IMR-90 (cell line): Measurements from ENCODE around the gene TRPM3. TPM values are rescaled to one million over a fixed set of nuclear protein-coding genes. Genes with fewer than 3 reads are reported as not detected.

Source experiments
- ATAC-seq: fragments of 200-7000 bp; cut with Tn5 transposase; 2 replicates; pipeline ENCODE4 v1.9.1; 2020; ENCODE audit warnings: low read depth, mild to moderate bottlenecking, moderate library complexity
- BruUV-seq: library from RNA; stranded (reverse); fragments of 400-500 nt; replicated peaks from 2 replicates; lab custom pipeline; 2021; lab: Mats Ljungman, UMichigan
- CTCF ChIA-PET: fragments of 300-600 bp; formaldehyde crosslinking; extraction: SDS; loops from one replicate; lab custom pipeline; 2021; ENCODE audit warnings: antibody characterized with exemption; lab: Yijun Ruan, JAX
- POLR2A ChIA-PET: fragments of 300-600 bp; sonication (Branson Sonifier 250); formaldehyde crosslinking; loops from one replicate; lab custom pipeline; 2022; ENCODE audit warnings: antibody characterized with exemption; ENCODE audit not compliant: unreplicated experiment; lab: Charles Lee
- DNase-seq: peaks from one replicate; pipeline ENCODE4 v3.0.0; 2013
- H2AFZ ChIP-seq: replicated peaks from 2 replicates; pipeline ENCODE3; 2013; ENCODE audit warnings: low read length, mild to moderate bottlenecking; ENCODE audit not compliant: poor library complexity
- H2AK5ac ChIP-seq: 2 replicates; pipeline ENCODE4 v1.6.1; 2013; ENCODE audit warnings: low read depth, low read length, inconsistent platforms
- H2AK9ac ChIP-seq: replicated peaks from 2 replicates; pipeline ENCODE3; 2013; ENCODE audit warnings: mild to moderate bottlenecking, low read depth, low read length, moderate library complexity; ENCODE audit not compliant: poor library complexity
- H2BK120ac ChIP-seq: 2 replicates; pipeline ENCODE4 v1.6.1; 2013; ENCODE audit warnings: low read depth, low read length, inconsistent platforms
- H2BK15ac ChIP-seq: 3 replicates; pipeline ENCODE4 v1.6.1; 2013; ENCODE audit warnings: low read depth, low read length, inconsistent platforms
- H2BK20ac ChIP-seq: 2 replicates; pipeline ENCODE4 v1.6.1; 2013; ENCODE audit warnings: low read depth, mild to moderate bottlenecking, inconsistent platforms, low read length, moderate library complexity
- H2BK5ac ChIP-seq: 2 replicates; pipeline ENCODE4 v1.6.1; 2013; ENCODE audit warnings: mild to moderate bottlenecking, low read depth, low read length, inconsistent platforms; ENCODE audit not compliant: poor library complexity, severe bottlenecking
- H3K14ac ChIP-seq: replicated peaks from 2 replicates; pipeline ENCODE4 v1.6.1; 2013; ENCODE audit warnings: low read depth, low read length, inconsistent platforms
- H3K18ac ChIP-seq: 2 replicates; pipeline ENCODE4 v1.6.1; 2013; ENCODE audit warnings: low read depth, low read length, control low read depth
- H3K23ac ChIP-seq: 2 replicates; pipeline ENCODE4 v1.6.1; 2013; ENCODE audit warnings: low read depth, low read length, inconsistent platforms
- H3K27ac ChIP-seq: 2 replicates; pipeline ENCODE4 v1.5.1; 2013; ENCODE audit warnings: mild to moderate bottlenecking, control low read depth, low read length; ENCODE audit not compliant: insufficient read depth
- H3K27me3 ChIP-seq: 2 replicates; pipeline ENCODE4 v1.6.1; 2013; ENCODE audit warnings: low read length; ENCODE audit not compliant: control insufficient read depth, insufficient read depth
- H3K36me3 ChIP-seq: 2 replicates; pipeline ENCODE4 v1.6.1; 2013; ENCODE audit warnings: low read length, mixed read lengths; ENCODE audit not compliant: control insufficient read depth, insufficient read depth
- H3K4ac ChIP-seq: 2 replicates; pipeline ENCODE4 v1.6.1; 2013; ENCODE audit warnings: low read depth, low read length, inconsistent platforms
- H3K4me1 ChIP-seq: 2 replicates; pipeline ENCODE4 v1.6.1; 2013; ENCODE audit warnings: low read length, mixed read lengths; ENCODE audit not compliant: control insufficient read depth, insufficient read depth
- H3K4me2 ChIP-seq: 2 replicates; pipeline ENCODE4 v1.6.1; 2013; ENCODE audit warnings: low read depth, mild to moderate bottlenecking, control low read depth, low read length, moderate library complexity
- H3K4me3 ChIP-seq: 2 replicates; pipeline ENCODE4 v1.5.1; 2013; ENCODE audit warnings: low read depth, mild to moderate bottlenecking, control low read depth, low read length, moderate library complexity; ENCODE audit not compliant: insufficient read depth
- H3K56ac ChIP-seq: 2 replicates; pipeline ENCODE4 v1.6.1; 2013; ENCODE audit warnings: low read length, inconsistent platforms; ENCODE audit not compliant: insufficient read depth; ENCODE audit errors: extremely low read depth
- H3K79me1 ChIP-seq, 2 experiments: 2 replicates each; pipeline ENCODE4 v1.6.1; 2013; ENCODE audit warnings: low read length in 2 of 2, inconsistent platforms in 1 of 2, low read depth in 1 of 2
- H3K9ac ChIP-seq: 2 replicates; pipeline ENCODE4 v1.6.1; 2013; ENCODE audit warnings: low read depth, low read length, control low read depth
- H3K9me1 ChIP-seq: 2 replicates; pipeline ENCODE4 v1.6.1; 2013; ENCODE audit warnings: low read length, inconsistent platforms; ENCODE audit not compliant: insufficient read depth
- H3K9me3 ChIP-seq: 2 replicates; pipeline ENCODE4 v1.6.1; 2013; ENCODE audit warnings: low read length; ENCODE audit not compliant: control insufficient read depth, insufficient read depth
- H4K20me1 ChIP-seq: 2 replicates; pipeline ENCODE4 v1.6.1; 2013; ENCODE audit warnings: low read length, inconsistent platforms; ENCODE audit not compliant: insufficient read depth
- H4K5ac ChIP-seq: 2 replicates; pipeline ENCODE4 v1.6.1; 2013; ENCODE audit warnings: mild to moderate bottlenecking, low read depth, low read length, control low read depth
- H4K8ac ChIP-seq, 2 experiments: 2 replicates each; pipeline ENCODE4 v1.6.1; 2013; ENCODE audit warnings: low read depth in 2 of 2, low read length in 2 of 2, control low read depth in 1 of 2, inconsistent platforms in 1 of 2
- H4K91ac ChIP-seq: 2 replicates; pipeline ENCODE4 v1.6.1; 2013; ENCODE audit warnings: low read depth, low read length, inconsistent platforms; ENCODE audit not compliant: insufficient read depth
- CEBPB ChIP-seq: IDR thresholded peaks from 2 replicates; pipeline ENCODE4 v1.6.1; 2012; ENCODE audit warnings: low read depth, low read length, improper control_type of control experiment
- POLR2A ChIP-seq: IDR thresholded peaks from 2 replicates; pipeline ENCODE4 v1.6.1; 2012; ENCODE audit warnings: mild to moderate bottlenecking, low read depth, low read length
- RAD21 ChIP-seq: IDR thresholded peaks from 2 replicates; pipeline ENCODE4 v1.6.1; 2012; ENCODE audit warnings: low read length, improper control_type of control experiment
- WGBS, 2 experiments: methylation state at CpG; one replicate each; pipeline versions ENCODE4 v1.1.5 to v1.1.7; 2013; ENCODE audit warnings: missing lambda C conversion rate in 2 of 2; ENCODE audit not compliant: insufficient read length in 1 of 2; ENCODE audit errors: extremely low coverage in 2 of 2; 5-methylcytosine and 5-hydroxymethylcytosine counted together
- dilution Hi-C: fragments of 300-500 bp; cut with HindIII; formaldehyde crosslinking; loops from one replicate; pipeline ENCODE4 v1.14.3; 2018; ENCODE audit warnings: low sequenced_read_pairs; ENCODE audit not compliant: unreplicated experiment
- in situ Hi-C: fragments of 300-500 bp; cut with MboI; formaldehyde crosslinking; loops from 3 replicates; pipeline ENCODE4 v1.14.3; 2019; ENCODE audit warnings: low sequenced_read_pairs, inconsistent platforms, mixed read lengths
- intact Hi-C: fragments of 100-400 bp; cut with micrococcal nuclease; formaldehyde crosslinking; loops from 2 replicates; pipeline ENCODE4 v1.10.0; 2022
- polyA plus RNA-seq, 3 experiments: library from polyadenylated mRNA; depleted of rRNA; stranded (reverse); fragments of >200 nt; gene quantifications; 2 replicates each; pipeline ENCODE4 v1.2.3, GENCODE V29; 2012; ENCODE audit warnings: low replicate concordance in 1 of 3
- total RNA-seq: library from RNA; depleted of rRNA; stranded (reverse); fragments of >200 nt; gene quantifications from 2 replicates; pipeline ENCODE4 v1.2.3, GENCODE V29; 2012
- TF ChIP-seq, protein P1 (sequence below): fragments of 150-350 bp; IDR thresholded peaks from 2 replicates; pipeline ENCODE4 v1.6.1; 2017; ENCODE audit warnings: mild to moderate bottlenecking, antibody characterized with exemption, low read length, low read depth

Gene TRPM3
- total and polyA plus RNA-seq, 2 of the 4 experiments (the other 2 are of a cell fraction): not detected

DNA sequence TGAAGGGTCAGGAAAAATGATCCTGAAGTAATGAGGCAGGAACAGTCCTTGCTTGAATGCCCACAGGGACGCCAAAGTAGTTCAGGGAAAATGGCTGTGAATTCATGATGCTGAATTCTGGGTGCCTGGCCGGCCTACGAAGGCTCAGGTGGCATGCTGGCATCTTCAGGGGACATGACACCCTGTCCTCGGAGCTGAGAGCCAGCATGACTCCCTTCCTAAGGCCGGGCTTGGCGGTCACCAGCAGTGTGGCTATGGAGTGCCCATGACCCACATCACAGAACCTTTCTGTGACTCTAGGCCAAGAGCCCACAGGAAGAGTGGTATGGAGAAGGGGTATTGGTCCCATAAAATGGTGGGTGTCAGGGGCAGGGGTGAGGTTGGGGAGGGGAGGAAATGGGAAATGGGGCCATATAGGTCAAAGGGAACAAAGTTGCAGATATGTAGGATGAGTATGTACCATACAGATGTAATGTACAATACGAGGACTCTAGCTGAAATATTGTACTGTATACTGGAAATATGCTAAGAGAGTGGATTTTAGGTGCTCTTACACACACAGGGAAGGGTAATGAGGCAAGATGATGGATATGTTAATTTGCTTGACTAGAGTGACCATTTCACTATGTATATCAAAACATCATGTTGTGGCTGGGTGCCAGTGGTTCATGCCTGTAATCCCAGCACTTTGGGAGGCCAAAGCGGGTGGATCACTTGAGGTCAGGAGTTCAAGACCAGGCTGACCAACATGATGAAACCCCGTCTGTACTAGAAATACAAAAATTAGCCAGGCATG lies 504.2 kb downstream of the TRPM3 start:
- Histone ChIP-seq H3K23ac (no peak overlapping the region), H3K4me2 (no peak overlapping the region), H4K5ac (no peak overlapping the region), H3K18ac (no peak overlapping the region), H4K20me1 (no peaks in the 10 kb centered on the region), H2BK20ac (no peak overlapping the region), H3K4ac (no peak overlapping the region), H3K14ac (no peak overlapping the region), H3K9me1 (no peaks in the 10 kb centered on the region), H3K9me3 (no peaks in the 10 kb centered on the region), H2AK9ac (peak overlapping the region; percentile 42), H3K79me1 (no peaks in the 10 kb centered on the region), H2BK5ac (no peak overlapping the region), H3K56ac (no peak overlapping the region), H3K36me3 (no peaks in the 10 kb centered on the region), H3K9ac (no peak overlapping the region), H2BK120ac (no peak overlapping the region), H3K27ac (no peak overlapping the region), H2BK15ac (no peak overlapping the region), H4K8ac (no peak overlapping the region), H3K27me3 (peaks cover 4% of the 10 kb centered on the region), H2AK5ac (no peak overlapping the region), H2AFZ (no peak overlapping the region), H3K4me3 (no peak overlapping the region), H3K4me1 (peaks cover 9% of the 10 kb centered on the region), H4K91ac (no peak overlapping the region)
- 70% methylated on average over 2 of the region's 9 CpGs; no CpG with 5 or more reads in 1 of the 2 experiments for WGBS, 2 experiments
- DNase-seq: no peak
- TF ChIP-seq, protein P1, sequence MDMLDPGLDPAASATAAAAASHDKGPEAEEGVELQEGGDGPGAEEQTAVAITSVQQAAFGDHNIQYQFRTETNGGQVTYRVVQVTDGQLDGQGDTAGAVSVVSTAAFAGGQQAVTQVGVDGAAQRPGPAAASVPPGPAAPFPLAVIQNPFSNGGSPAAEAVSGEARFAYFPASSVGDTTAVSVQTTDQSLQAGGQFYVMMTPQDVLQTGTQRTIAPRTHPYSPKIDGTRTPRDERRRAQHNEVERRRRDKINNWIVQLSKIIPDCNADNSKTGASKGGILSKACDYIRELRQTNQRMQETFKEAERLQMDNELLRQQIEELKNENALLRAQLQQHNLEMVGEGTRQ: no peak
- TF ChIP-seq POLR2A (no peak), CEBPB (no peak), RAD21 (no peak)
- intact Hi-C loops: no loop called here
- POLR2A ChIA-PET: no interaction called here
- CTCF ChIA-PET: no interaction called here
- dilution Hi-C loops: no loop called here
- no peak for ATAC-seq
- BruUV-seq: no TSS peak
- in situ Hi-C loops: loop anchor here (25.0 kb wide), 1 partner anchor 655 kb away; no protein-coding TSS in a partner anchor
